Measurements from ENCODE around the gene NT5E. TPM values are rescaled to one million over a fixed set of nuclear protein-coding genes. Genes with fewer than 3 reads are reported as not detected.
"Not testable (repeated sequence)": the region's sequence is repeated elsewhere in the genome, so short reads cannot be mapped to it uniquely, and the experiment has no call there.

The NT5E gene
- 140 and 201 TPM in 2 replicates for total RNA-seq

- DNase-seq (ENCODE audit: extremely low read depth, low read depth, low spot score): no peak
Measured at GRCh38 chr6:85449818-85450759, at the start of gene NT5E. Gene NT5E (plus strand): TSS chr6:85450083. CDS start chr6:85450140, 57 bp downstream.

DNA sequence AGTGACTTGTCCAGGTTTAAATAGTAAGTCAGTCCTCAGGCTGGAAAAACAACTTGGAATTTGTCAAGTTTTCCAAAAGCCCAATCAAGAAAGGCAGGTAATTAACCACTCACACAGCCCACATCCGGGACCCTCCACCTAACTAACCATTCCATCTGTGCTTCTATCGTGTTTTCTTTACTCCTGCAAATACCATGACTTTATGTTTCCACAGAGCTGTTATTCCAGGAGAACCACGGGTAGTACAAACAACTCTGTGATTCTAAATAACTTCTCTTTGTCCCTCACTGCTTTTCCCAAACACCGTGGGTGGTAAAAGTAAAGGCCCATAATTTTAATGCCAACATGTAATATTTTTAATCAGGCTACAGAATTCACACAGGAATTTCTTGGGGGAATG, 49.6 kb upstream of the NT5E start:
- DNase-seq (ENCODE audit: extremely low read depth, low read depth, low spot score): no peak

- DNase-seq (ENCODE audit: extremely low read depth, low read depth, low spot score): no peak
Measured at GRCh38 chr6:85401186-85402021, 48.5 kb upstream of the NT5E start.

- no peak for DNase-seq (ENCODE audit: extremely low read depth, low read depth, low spot score)
Measured at GRCh38 chr6:85402071-85402470, 47.8 kb upstream of the NT5E start.

DNA sequence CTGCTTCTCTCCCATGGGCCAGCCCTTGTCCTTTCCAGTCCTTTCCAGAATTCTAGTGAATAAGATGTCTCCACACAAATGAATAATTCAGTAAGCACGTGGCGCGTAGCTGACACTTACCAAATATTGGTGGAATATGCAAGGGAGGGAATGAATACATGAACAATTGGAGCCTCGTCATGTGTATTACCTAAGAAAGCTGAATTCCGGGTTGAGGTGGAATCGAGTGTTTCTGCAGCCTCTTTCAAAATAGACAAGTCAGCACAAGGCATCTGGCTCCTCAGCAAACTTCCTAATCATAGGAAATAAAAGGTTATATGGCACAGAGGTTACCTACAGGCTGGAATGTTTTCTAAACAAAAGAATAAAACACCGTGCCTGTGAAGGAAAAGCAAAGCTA, 47.0 kb upstream of the NT5E start:
- no peak for DNase-seq (ENCODE audit: extremely low read depth, low read depth, low spot score)

GRCh38 chr6:85403331-85404015, 46.4 kb upstream of the NT5E start:
- peak; percentile 85 for DNase-seq (ENCODE audit: extremely low read depth, low read depth, low spot score)

DNA sequence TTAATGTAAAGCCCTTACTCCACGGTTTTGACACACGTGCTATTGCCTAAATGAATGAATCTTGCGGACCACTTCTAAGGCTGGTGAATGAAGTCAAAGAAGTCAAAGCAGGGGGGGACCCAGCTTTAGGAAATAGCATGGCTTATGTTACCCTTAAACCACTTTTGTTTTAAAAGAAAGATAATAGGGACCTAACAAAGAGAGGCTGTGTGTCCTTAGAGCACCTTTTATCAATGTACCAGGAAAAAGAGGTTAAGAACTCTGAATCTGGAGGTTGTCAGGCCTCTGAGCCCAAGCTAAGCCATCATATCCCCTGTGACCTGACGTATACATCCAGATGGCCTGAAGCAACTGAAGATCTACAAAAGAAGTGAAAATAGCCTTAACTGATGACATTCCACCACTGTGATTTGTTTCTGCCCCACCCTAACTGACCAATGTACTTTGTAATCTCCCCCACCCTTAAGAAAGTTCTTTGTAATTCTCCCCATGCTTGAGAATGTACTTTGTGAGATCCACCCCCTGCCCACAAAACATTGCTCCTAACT, 45.8 kb upstream of the NT5E start:
- not testable (repeated sequence) for DNase-seq (ENCODE audit: extremely low read depth, low read depth, low spot score)

GRCh38 chr6:85404564-85405174, 45.2 kb upstream of the NT5E start:
- peak; percentile 67 for DNase-seq (ENCODE audit: extremely low read depth, low read depth, low spot score)

- no peak for DNase-seq (ENCODE audit: extremely low read depth, low read depth, low spot score)
Measured at GRCh38 chr6:85405175-85405852, 44.6 kb upstream of the NT5E start.

DNA sequence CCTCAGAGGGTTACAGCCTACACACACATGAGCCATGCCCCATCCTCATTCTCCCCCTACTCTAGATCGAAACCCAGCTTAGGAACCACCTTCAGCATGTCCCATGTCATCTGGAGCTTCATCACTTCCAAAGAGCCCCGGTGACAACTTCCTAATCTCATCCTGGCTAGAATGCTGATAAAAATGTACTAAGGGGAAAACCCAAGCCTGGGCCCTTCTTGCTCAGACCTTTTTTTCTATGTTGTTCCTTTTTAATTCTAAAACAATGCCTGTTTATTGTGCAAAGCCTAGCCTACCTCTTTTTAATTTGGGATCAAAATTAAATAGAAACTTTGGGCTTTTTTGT, 44.1 kb upstream of the NT5E start:
- DNase-seq (ENCODE audit: extremely low read depth, low read depth, low spot score): no peak

GRCh38 chr6:85406641-85407075, 43.2 kb upstream of the NT5E start:
- DNase-seq (ENCODE audit: extremely low read depth, low read depth, low spot score): no peak

DNA sequence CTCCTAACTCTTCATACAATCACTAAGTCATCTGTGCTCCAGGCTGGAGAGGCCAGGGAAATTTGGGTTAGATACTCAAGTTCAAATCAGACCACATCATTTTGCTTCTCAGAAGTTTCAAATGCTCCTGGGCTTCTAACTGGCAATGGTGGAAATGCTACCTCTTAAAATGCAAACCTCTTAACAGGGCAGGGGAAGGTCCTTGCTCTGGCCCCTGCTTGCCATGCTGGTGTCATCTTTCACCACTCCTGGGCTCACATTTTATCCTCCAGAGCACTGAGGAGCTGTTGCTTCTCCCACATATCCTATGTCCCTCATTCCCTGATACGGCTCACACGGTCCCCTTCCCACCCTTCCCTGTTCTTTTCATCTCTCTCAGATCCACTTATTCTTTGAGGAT, 41.8 kb upstream of the NT5E start:
- DNase-seq (ENCODE audit: extremely low read depth, low read depth, low spot score): no peak

DNA sequence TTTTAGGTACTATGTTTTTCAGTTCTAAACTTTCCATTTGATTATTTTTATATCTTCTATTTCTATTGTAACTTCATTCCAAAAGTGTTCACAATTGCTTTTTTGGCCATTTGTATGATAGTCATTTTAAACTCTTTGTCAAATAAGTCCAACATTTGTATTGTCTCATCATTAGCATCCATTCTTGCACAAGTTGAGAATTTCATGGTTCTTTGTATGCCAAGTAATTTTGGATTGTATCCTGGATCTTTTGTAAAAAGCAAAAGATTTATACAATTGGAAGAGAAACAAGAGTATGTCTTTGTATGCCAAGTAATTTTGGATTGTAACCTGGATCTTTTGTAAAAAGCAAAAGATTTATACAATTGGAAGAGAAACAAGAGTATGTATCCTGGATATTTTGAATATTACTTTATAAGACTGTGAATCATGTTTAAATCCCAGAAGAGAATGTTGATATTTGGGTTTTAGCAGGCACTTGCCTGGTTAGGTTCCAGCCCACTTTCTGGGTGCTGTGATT, 36.9 kb upstream of the NT5E start:
- DNase-seq (ENCODE audit: extremely low read depth, low read depth, low spot score): no peak

GRCh38 chr6:85416049-85416448, 33.8 kb upstream of the NT5E start:
- no peak for DNase-seq (ENCODE audit: extremely low read depth, low read depth, low spot score)

DNA sequence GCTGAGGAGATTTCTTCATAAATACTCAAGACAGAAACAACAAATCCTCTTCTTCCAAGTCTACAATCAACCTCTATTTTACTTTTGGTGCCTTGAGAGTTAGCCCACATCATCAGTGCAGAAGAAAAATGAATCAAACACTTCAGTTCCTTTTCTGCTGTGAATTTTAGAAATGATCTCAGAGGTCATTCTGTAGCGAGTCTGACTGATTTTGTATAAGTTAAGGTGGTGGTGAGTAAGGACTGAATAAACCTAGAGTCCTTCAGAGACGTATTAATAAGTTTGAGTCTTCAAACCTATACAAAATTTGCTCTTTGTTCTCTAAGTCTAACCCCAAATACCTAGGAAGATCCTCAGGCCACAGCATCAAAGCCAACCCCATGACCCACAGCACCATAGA, 33.1 kb upstream of the NT5E start:
- no peak for DNase-seq (ENCODE audit: extremely low read depth, low read depth, low spot score)

DNA sequence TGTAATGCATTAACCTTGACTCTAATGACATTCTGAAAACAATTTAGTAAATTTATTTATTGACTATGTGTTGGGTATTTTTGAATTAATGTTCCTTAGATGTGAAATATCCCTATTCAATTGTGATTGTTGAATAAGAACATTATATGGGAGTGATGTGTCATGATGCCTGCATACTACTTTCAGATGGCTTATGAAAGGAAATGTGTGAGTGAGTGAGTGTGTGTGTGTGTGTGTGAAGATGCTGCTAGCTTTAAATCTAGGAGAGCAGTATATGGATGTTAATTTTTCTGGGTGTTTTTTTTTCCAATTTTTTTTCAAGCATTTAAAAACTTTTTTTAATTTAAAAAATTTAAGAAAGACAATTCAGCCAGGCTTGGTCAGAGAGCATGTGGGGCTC, 32.5 kb upstream of the NT5E start:
- no peak for DNase-seq (ENCODE audit: extremely low read depth, low read depth, low spot score)

- no peak for DNase-seq (ENCODE audit: extremely low read depth, low read depth, low spot score)
Measured at GRCh38 chr6:85418059-85418458, 31.8 kb upstream of the NT5E start.

GRCh38 chr6:85419046-85419759, 30.7 kb upstream of the NT5E start:
- DNase-seq (ENCODE audit: extremely low read depth, low read depth, low spot score): no peak

DNA sequence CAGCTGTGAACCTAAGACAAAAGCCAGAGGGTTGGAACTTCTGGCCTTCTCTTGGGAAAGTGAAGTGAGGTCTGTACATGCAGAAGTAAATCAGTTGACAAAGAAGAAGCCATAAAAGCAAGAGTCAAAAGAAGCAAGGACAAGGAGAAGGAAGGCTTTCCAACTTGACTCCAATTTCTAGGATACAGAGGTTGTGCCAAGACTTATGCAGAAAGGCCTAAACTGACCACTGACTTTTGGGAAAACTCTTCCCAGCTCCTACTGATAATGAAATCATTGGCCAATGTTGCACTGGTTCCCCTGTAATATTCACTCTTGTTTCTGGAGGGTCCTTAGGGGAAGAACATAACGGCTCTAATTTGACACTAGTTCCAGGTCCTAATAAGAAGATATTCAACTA, 29.3 kb upstream of the NT5E start:
- DNase-seq (ENCODE audit: extremely low read depth, low read depth, low spot score): no peak
